GM21515 (cell line): ENCODE data around the gene PPP1R16B.

Experiments
- ATAC-seq: cut with Tn5 transposase; IDR thresholded peaks from one replicate; pipeline ENCODE4 v1.9.1; 2021; ENCODE audit not compliant: unreplicated experiment

The PPP1R16B gene

GRCh38 chr20:38927902-38928578 lies 122.5 kb downstream of the PPP1R16B start:
- ATAC-seq, result no peak

- ATAC-seq, result no peak
Measured at GRCh38 chr20:38930242-38930569, 124.7 kb downstream of the PPP1R16B start.

GRCh38 chr20:38931984-38932383 lies 126.5 kb downstream of the PPP1R16B start:
- no peak for ATAC-seq

GRCh38 chr20:38932457-38933120 lies 127.1 kb downstream of the PPP1R16B start:
- no peak for ATAC-seq

GRCh38 chr20:38934530-38934929 lies 129.0 kb downstream of the PPP1R16B start:
- ATAC-seq, result no peak

GRCh38 chr20:38935285-38935684 lies 129.8 kb downstream of the PPP1R16B start:
- ATAC-seq, result no peak

- ATAC-seq, result no peak
Measured at GRCh38 chr20:38935967-38936407, 130.5 kb downstream of the PPP1R16B start.

- no peak for ATAC-seq
Measured at GRCh38 chr20:38937000-38937399, 131.5 kb downstream of the PPP1R16B start.

- ATAC-seq, result no peak
Measured at GRCh38 chr20:38937978-38938473, 132.5 kb downstream of the PPP1R16B start.

- no peak for ATAC-seq
Measured at GRCh38 chr20:38939686-38940085, 134.2 kb downstream of the PPP1R16B start.

- ATAC-seq, result no peak
Measured at GRCh38 chr20:38940644-38941043, 135.1 kb downstream of the PPP1R16B start.

GRCh38 chr20:38941726-38942389 lies 136.4 kb downstream of the PPP1R16B start:
- no peak for ATAC-seq

GRCh38 chr20:38945012-38945411 lies 139.5 kb downstream of the PPP1R16B start:
- no peak for ATAC-seq

- no peak for ATAC-seq
Measured at GRCh38 chr20:38946836-38947235, 141.3 kb downstream of the PPP1R16B start.

GRCh38 chr20:38947931-38948362 lies 142.4 kb downstream of the PPP1R16B start:
- ATAC-seq, result no peak

GRCh38 chr20:38950254-38950653 lies 144.8 kb downstream of the PPP1R16B start:
- no peak for ATAC-seq

- ATAC-seq, result no peak
Measured at GRCh38 chr20:38951611-38952010, 146.1 kb downstream of the PPP1R16B start.

GRCh38 chr20:38952153-38952552 lies 146.7 kb downstream of the PPP1R16B start:
- ATAC-seq, result no peak

GRCh38 chr20:38953630-38954340 lies 148.3 kb downstream of the PPP1R16B start:
- no peak for ATAC-seq

GRCh38 chr20:38957235-38957876 lies 151.9 kb downstream of the PPP1R16B start:
- no peak for ATAC-seq
